ENCODE data around the gene EEA1.

- TF ChIP-seq CTCF (conservative IDR thresholded peaks at IDR 0.05; ENCODE audit: low read length) (no peak), EZH2phosphoT487 (IDR thresholded peaks at IDR 0.05; ENCODE audit: borderline replicate concordance, low read depth, low read length) (no peak)
Observed at GRCh38 chr12:92736605-92737004, 192.5 kb downstream of the EEA1 start.
